Pancreas (tissue), 10 donors: ENCODE results near the gene ALOX15. TPM values are rescaled to one million over a fixed set of nuclear protein-coding genes. Genes with fewer than 3 reads are reported as not detected.

Experiments used
- ATAC-seq, 4 donors: fragments of 200-7000 bp; cut with Tn5 transposase; one replicate each; pipeline versions ENCODE4 v1.8.0 to v1.9.1; 2020; ENCODE audit warnings: mild to moderate bottlenecking in 4 of 4, moderate library complexity in 4 of 4
- DNase-seq, 6 donors: peaks; one replicate each; pipeline ENCODE4 v3.0.0-alpha.2; 2020
- FAIRE-seq: peaks from 2 replicates; lab custom pipeline; 2012; peaks lifted over from hg19 to GRCh38; lab: Jason Lieb, UNC
- H3K27ac ChIP-seq, 4 donors: fragments of 200-600 bp; sonication (generic); 1 replicate in 3 of 4; 2 replicates in 1 of 4; pipeline versions ENCODE4 v1.5.0 to v1.8.0; 2020
- H3K27me3 ChIP-seq, 4 donors: fragments of 200-600 bp; one replicate each; pipeline ENCODE4 v1.8.0; 2021
- H3K36me3 ChIP-seq, 3 donors: fragments of 200-600 bp; sonication (generic) in 1 of 3; one replicate each; pipeline versions ENCODE4 v1.5.0 to v1.8.0; 2020 to 2021
- H3K4me1 ChIP-seq, 3 donors: fragments of 200-600 bp; one replicate each; pipeline ENCODE4 v1.8.0; 2021
- H3K4me3 ChIP-seq, 4 donors: fragments of 200-600 bp; sonication (generic) in 2 of 4; one replicate each; pipeline versions ENCODE4 v1.5.0 to v1.8.0; 2020 to 2021
- H3K9me3 ChIP-seq, 4 donors: fragments of 200-600 bp; one replicate each; pipeline ENCODE4 v1.8.0; 2021
- WGBS, 2 donors: extraction: QIAGEN DNeasy Blood & Tissue Kit; methylation state at CpG; one replicate each; pipeline ENCODE4 v1.1.7; 2013; 5-methylcytosine and 5-hydroxymethylcytosine counted together
- intact Hi-C, 3 donors: fragments of 100-400 bp; cut with DNase I; formaldehyde crosslinking; loops; one replicate each; pipeline versions ENCODE4 v1.11.1 to v1.14.2; 2022
- polyA plus RNA-seq, 2 donors: library from polyadenylated mRNA; stranded (reverse); fragments of 200-250 nt; gene quantifications; one replicate each; pipeline ENCODE4 v1.2.3, GENCODE V29; 2013
- total RNA-seq, 6 donors: library from RNA; stranded (reverse); fragmentation: NEBNext Ultra II Directional in 4 of 6; extraction: Animal tissue kit (Norgen Biotek cat#: 25700) in 4 of 6; gene quantifications; one replicate each; pipeline versions ENCODE4 v1.2.1 to v1.2.4, GENCODE V29; 2021 to 2023
- TF ChIP-seq, protein P1 (sequence below), 4 donors: fragments of 200-600 bp; sonication (generic) in 3 of 4; IDR thresholded peaks; one replicate each; pipeline versions ENCODE4 v1.5.0 to v1.8.0; 2021; ENCODE audit warnings: antibody characterized with exemption in 4 of 4
- donor health status: healthy with polysubstance abuse.
- donor health status: DM: no; HTN: no; CAD: no; lungs with moderate emphysema.
- donor health status: DM: no; HTN: no; CAD: no.
- donor health status: control.
- donor health status: control.
- donor health status: Bipolar disorder and iron deficiency.
- donor health status: DM: yes; HTN: yes; CAD: no.
- donor health status: DM: no; HTN: no; CAD: no.
- donor health status: DM: no; HTN: no; CAD: no.
- donor health status: DM: yes; HTN: yes; CAD: no.

Gene ALOX15
- total and polyA plus RNA-seq, 8 donors = 1.1 TPM; not detected in 7

DNA sequence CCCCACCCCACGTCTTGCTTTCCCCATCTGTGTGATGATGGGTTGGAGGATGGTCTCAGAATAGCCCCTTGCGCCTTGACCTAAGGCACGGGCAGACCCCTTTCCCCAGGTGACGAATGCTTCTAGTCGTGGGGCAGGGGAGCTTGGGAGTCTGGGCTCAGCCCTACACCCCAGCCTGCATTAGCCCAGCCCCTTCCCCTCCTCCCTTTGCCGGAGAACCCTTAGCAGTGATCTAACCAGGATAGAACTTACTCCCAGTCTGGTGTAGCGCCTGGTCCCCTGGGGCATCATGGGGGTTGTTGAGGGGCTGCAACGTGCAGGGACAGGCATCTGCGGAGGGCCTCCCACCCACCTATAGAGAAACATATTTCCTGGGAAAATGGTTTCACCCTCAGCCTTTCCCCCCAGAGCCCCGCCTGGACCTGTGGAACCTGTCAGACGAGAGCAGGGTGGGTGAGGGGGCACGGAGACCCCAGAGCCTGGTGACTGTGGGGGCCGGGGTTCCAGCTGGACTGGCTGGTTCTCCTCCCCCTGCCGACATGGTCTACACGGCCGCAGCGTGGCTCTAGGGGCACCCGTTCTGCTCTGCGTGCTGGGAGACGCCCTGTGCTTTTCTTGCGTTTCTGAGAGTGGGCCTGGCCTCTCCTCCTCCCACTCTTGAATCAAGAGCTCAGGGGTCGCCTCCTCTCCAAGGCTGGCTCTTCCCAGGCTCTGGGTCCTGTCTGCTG lies 52.4 kb downstream of the ALOX15 start:
- intact Hi-C loops = no loop called here
- WGBS, 2 donors = 51 to 63% methylated on average over 22 of the region's 22 CpGs
- DNase-seq (no peak), FAIRE-seq (no peak), ATAC-seq (no peak)
- TF ChIP-seq, protein P1, sequence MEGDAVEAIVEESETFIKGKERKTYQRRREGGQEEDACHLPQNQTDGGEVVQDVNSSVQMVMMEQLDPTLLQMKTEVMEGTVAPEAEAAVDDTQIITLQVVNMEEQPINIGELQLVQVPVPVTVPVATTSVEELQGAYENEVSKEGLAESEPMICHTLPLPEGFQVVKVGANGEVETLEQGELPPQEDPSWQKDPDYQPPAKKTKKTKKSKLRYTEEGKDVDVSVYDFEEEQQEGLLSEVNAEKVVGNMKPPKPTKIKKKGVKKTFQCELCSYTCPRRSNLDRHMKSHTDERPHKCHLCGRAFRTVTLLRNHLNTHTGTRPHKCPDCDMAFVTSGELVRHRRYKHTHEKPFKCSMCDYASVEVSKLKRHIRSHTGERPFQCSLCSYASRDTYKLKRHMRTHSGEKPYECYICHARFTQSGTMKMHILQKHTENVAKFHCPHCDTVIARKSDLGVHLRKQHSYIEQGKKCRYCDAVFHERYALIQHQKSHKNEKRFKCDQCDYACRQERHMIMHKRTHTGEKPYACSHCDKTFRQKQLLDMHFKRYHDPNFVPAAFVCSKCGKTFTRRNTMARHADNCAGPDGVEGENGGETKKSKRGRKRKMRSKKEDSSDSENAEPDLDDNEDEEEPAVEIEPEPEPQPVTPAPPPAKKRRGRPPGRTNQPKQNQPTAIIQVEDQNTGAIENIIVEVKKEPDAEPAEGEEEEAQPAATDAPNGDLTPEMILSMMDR (IDR thresholded peaks at IDR 0.05) = no peak
- Histone ChIP-seq H3K9me3 (no peaks in the 10 kb centered on the region), H3K4me1 (peaks cover 0 to 6% (median 0%) of the 10 kb centered on the region in 3 donors), H3K4me3 (no peak overlapping the region), H3K27me3 (peaks cover 0 to 3% (median 0%) of the 10 kb centered on the region in 4 donors), H3K27ac (no peak overlapping the region), H3K36me3 (no peaks in the 10 kb centered on the region)

DNA sequence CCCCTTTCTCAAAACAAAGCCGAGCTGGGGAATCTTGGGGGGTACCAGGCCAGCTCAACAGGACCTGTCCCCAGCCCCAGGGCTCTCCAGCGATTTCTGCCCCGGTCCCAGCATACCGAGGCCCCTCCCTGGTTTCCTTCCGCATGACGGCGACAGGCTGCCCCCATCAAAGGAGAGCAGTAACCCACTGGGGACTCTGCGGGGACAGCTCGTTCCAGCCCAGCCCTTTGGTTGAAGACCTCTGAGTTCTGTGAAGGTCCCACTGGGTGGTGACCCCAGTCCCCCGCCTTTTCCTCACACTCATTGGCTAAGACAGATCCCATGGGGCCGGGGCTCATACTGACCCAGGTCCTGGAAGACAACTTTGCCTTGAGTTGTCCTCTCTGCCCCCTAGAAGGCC lies 53.1 kb downstream of the ALOX15 start:
- H3K27me3 ChIP-seq = peaks cover 0 to 5% (median 0%) of the 10 kb centered on the region in 4 donors
- ATAC-seq (no peak), FAIRE-seq (no peak), DNase-seq (peak in 1 of 6 donors; percentile 50)
- no peaks in the 10 kb centered on the region for H3K9me3 ChIP-seq
- intact Hi-C loops = no loop called here
- H3K27ac ChIP-seq = no peak overlapping the region
- WGBS, 2 donors = 75 to 82% methylated on average over 11 of the region's 11 CpGs
- TF ChIP-seq, protein P1 (IDR thresholded peaks at IDR 0.05) = no peak
- H3K36me3 ChIP-seq = no peaks in the 10 kb centered on the region
- H3K4me1 ChIP-seq = peaks cover 0 to 8% (median 0%) of the 10 kb centered on the region in 3 donors
- H3K4me3 ChIP-seq = no peak overlapping the region

DNA sequence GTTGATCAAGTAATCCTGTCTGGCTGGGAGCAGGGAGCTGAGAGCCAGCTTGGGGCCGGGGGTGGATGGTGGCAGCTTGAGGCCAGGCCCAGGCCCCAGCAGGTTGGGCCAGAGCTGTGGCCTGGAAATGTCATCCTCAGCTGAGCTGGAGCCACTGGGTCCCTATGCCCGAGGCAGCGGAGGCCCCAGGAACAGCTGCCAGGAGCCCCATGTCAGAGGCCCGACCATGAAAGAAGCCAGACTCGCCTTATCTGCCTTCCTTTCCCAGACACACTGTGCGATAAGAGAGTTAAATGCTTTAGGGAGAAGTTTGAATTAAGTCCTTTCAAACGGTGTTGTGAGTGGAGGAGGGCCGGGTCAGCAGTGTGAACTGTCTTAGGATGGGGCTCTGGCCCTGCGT lies 53.7 kb downstream of the ALOX15 start:
- H3K9me3 ChIP-seq = no peaks in the 10 kb centered on the region
- H3K27ac ChIP-seq = no peak overlapping the region
- TF ChIP-seq, protein P1 (IDR thresholded peaks at IDR 0.05) = no peak
- no peak overlapping the region for H3K4me3 ChIP-seq
- H3K27me3 ChIP-seq = peaks cover 0 to 5% (median 0%) of the 10 kb centered on the region in 4 donors
- peaks cover 0 to 8% (median 0%) of the 10 kb centered on the region in 3 donors for H3K4me1 ChIP-seq
- no peak for FAIRE-seq
- no peaks in the 10 kb centered on the region for H3K36me3 ChIP-seq
- no peak for DNase-seq
- WGBS, 2 donors = 64 to 66% methylated on average over 9 of the region's 9 CpGs
- intact Hi-C loops = no loop called here
- ATAC-seq = no peak

DNA sequence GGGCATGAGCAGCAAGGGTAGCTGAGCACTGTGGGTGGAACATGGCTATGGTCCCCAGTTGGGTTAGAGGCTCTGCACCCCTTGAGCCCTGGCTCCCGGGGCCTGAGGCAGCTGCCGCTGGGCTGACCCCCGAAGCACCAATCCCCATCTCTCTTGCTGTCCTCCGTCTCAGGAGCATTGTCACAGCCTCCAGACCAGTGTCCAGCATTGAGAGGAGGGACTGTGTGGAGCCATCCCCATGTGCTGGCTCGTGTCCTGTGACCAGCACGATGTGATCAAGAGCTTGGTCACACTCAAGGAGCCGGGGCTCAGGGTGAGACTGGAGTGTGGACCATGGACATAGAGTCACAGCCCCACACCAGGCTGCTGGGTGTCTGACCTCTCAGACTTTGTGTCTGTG lies 54.3 kb downstream of the ALOX15 start:
- Histone ChIP-seq H3K27ac (no peak overlapping the region), H3K4me3 (no peak overlapping the region), H3K9me3 (no peaks in the 10 kb centered on the region), H3K36me3 (no peaks in the 10 kb centered on the region), H3K4me1 (peaks cover 0 to 8% (median 0%) of the 10 kb centered on the region in 3 donors), H3K27me3 (peaks cover 0 to 5% (median 0%) of the 10 kb centered on the region in 4 donors)
- TF ChIP-seq, protein P1 (IDR thresholded peaks at IDR 0.05) = no peak
- FAIRE-seq (no peak), ATAC-seq (no peak), DNase-seq (no peak)
- intact Hi-C loops = no loop called here
- WGBS, 2 donors = 76 to 87% methylated on average over 7 of the region's 7 CpGs

DNA sequence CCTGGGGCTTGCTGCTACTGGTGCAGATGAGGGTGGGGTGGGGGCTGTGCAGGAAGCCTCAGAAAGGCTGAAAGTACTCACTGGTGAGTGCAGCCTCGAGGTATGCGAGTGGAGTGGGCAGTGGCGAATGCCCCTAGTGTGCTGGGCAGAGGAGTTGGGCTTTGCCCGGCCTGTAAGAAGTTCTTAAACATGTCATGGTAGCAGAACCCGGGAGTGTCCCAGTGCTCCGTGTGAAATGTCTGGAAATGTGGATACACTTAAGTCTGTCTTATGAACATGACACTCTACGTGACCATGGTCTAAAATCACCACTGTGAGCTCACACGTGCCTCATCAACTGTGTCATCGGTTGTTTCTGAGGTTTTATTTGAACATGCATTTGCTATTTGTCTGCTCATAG lies 55.4 kb downstream of the ALOX15 start:
- Histone ChIP-seq H3K27ac (no peak overlapping the region), H3K4me3 (no peak overlapping the region), H3K36me3 (no peaks in the 10 kb centered on the region), H3K9me3 (no peaks in the 10 kb centered on the region), H3K4me1 (peaks cover 0 to 8% (median 0%) of the 10 kb centered on the region in 3 donors), H3K27me3 (peaks cover 0 to 5% (median 0%) of the 10 kb centered on the region in 4 donors)
- DNase-seq (no peak), ATAC-seq (no peak), FAIRE-seq (no peak)
- 73 to 77% methylated on average over 9 of the region's 9 CpGs for whole genome bisulfite sequencing, 2 donors
- TF ChIP-seq, protein P1 (IDR thresholded peaks at IDR 0.05) = no peak
- intact Hi-C loops = no loop called here
